GM18951 (cell line): ENCODE measurements around the gene NFRKB.

ENCODE experiments used
- POLR2A ChIP-seq: IDR thresholded peaks from 4 replicates; pipeline ENCODE4 v1.6.1; 2011; ENCODE audit warnings: mild to moderate bottlenecking; ENCODE audit not compliant: insufficient read length, insufficient read depth; ENCODE audit errors: extremely low read depth
- in situ Hi-C: fragments of 300-500 bp; cut with MboI; formaldehyde crosslinking; loops from one replicate; pipeline ENCODE4 v1.12.0; 2022; ENCODE audit warnings: low sequenced_read_pairs, mixed read lengths, inconsistent platforms; ENCODE audit not compliant: unreplicated experiment

Gene NFRKB

GRCh38 chr11:129895126-129896041 lies at the start of gene NFRKB:
Gene NFRKB, minus strand, starts transcription at chr11:129895578. Its CDS starts 2,729 bp downstream, at chr11:129892849.
- TF ChIP-seq POLR2A: peak; percentile 77
- in situ Hi-C loops: no loop called here

- in situ Hi-C loops: no loop called here
- no peak for TF ChIP-seq POLR2A
These were observed 49.3 kb upstream of the NFRKB start for GRCh38 chr11:129944696-129945095.

- in situ Hi-C loops: no loop called here
- no peak for TF ChIP-seq POLR2A
These were observed 47.7 kb upstream of the NFRKB start for GRCh38 chr11:129943036-129943435.

- no peak for TF ChIP-seq POLR2A
- in situ Hi-C loops: no loop called here
These were observed 44.1 kb upstream of the NFRKB start for GRCh38 chr11:129939510-129939909.

GRCh38 chr11:129938764-129939163 lies 43.4 kb upstream of the NFRKB start:
- in situ Hi-C loops: no loop called here
- no peak for TF ChIP-seq POLR2A

- no peak for TF ChIP-seq POLR2A
- in situ Hi-C loops: no loop called here
These were observed 42.3 kb upstream of the NFRKB start for GRCh38 chr11:129937592-129938238.

- in situ Hi-C loops: no loop called here
- TF ChIP-seq POLR2A: no peak
These were observed 40.3 kb upstream of the NFRKB start for GRCh38 chr11:129935723-129936122.

GRCh38 chr11:129933891-129934290 lies 38.5 kb upstream of the NFRKB start:
- TF ChIP-seq POLR2A: no peak
- in situ Hi-C loops: no loop called here

GRCh38 chr11:129933262-129933661 lies 37.9 kb upstream of the NFRKB start:
- in situ Hi-C loops: no loop called here
- TF ChIP-seq POLR2A: no peak

GRCh38 chr11:129932381-129933067 lies 37.1 kb upstream of the NFRKB start:
- TF ChIP-seq POLR2A: no peak
- in situ Hi-C loops: no loop called here

- in situ Hi-C loops: no loop called here
- no peak for TF ChIP-seq POLR2A
These were observed 35.4 kb upstream of the NFRKB start for GRCh38 chr11:129930743-129931142.

GRCh38 chr11:129930296-129930695 lies 34.9 kb upstream of the NFRKB start:
- no peak for TF ChIP-seq POLR2A
- in situ Hi-C loops: no loop called here

- no peak for TF ChIP-seq POLR2A
- in situ Hi-C loops: no loop called here
These were observed 34.3 kb upstream of the NFRKB start for GRCh38 chr11:129929721-129930120.
